HUES48 (cell line): ENCODE measurements around the gene ZNF469.

Experiments used
- H3K27ac ChIP-seq: one replicate; pipeline ENCODE4 v1.7.0; 2013; ENCODE audit warnings: low read depth, low read length, inconsistent platforms
- H3K27me3 ChIP-seq: 2 replicates; pipeline ENCODE4 v1.6.1; 2013; ENCODE audit warnings: mild to moderate bottlenecking, low read length; ENCODE audit not compliant: control insufficient read depth, insufficient read depth
- H3K36me3 ChIP-seq: 2 replicates; pipeline ENCODE4 v1.6.1; 2013; ENCODE audit warnings: low read length; ENCODE audit not compliant: control insufficient read depth, insufficient read depth
- H3K4me1 ChIP-seq: 2 replicates; pipeline ENCODE4 v1.6.1; 2013; ENCODE audit warnings: mild to moderate bottlenecking, low read length; ENCODE audit not compliant: control insufficient read depth, insufficient read depth
- H3K4me3 ChIP-seq: 2 replicates; pipeline ENCODE4 v1.5.1; 2013; ENCODE audit warnings: mild to moderate bottlenecking, low read depth, low read length
- H3K9ac ChIP-seq: 2 replicates; pipeline ENCODE4 v1.6.1; 2013; ENCODE audit warnings: mild to moderate bottlenecking, low read depth, low read length, moderate library complexity
- H3K9me3 ChIP-seq: 2 replicates; pipeline ENCODE4 v1.6.1; 2013; ENCODE audit warnings: low read length; ENCODE audit not compliant: control insufficient read depth, insufficient read depth

The ZNF469 gene

DNA sequence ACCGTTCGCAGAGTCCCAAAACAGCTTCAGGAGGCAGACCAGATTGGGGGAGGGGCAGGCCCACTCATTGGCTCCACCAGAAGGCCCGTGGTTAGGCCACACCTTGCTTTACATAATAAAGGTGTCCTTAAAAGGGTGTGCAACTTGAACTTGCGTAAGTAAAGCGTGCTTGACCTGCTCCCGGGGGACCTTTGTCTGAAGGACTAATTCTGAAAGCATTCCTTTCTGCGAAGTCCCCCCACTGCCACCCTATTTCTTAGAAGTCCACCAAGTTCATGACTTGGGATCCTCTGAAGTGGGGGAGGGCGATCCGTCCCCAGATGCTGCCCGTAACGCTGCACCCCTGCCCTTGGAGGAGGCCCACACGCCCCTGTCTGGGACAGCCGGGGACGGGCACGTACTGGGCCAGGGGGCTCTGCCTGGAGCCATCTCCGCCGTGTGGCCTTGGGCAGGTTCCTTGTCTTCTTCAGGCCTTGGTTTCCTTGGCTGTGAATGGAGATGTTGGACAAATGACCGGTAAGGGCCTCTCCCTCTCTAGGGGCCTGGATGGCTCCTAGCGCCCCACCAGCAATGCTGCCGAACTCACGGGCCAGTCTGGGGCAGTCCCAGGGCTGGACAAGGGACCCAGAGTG is 823 bp upstream of the ZNF469 start:
- H3K27ac ChIP-seq, result no peak overlapping the region

DNA sequence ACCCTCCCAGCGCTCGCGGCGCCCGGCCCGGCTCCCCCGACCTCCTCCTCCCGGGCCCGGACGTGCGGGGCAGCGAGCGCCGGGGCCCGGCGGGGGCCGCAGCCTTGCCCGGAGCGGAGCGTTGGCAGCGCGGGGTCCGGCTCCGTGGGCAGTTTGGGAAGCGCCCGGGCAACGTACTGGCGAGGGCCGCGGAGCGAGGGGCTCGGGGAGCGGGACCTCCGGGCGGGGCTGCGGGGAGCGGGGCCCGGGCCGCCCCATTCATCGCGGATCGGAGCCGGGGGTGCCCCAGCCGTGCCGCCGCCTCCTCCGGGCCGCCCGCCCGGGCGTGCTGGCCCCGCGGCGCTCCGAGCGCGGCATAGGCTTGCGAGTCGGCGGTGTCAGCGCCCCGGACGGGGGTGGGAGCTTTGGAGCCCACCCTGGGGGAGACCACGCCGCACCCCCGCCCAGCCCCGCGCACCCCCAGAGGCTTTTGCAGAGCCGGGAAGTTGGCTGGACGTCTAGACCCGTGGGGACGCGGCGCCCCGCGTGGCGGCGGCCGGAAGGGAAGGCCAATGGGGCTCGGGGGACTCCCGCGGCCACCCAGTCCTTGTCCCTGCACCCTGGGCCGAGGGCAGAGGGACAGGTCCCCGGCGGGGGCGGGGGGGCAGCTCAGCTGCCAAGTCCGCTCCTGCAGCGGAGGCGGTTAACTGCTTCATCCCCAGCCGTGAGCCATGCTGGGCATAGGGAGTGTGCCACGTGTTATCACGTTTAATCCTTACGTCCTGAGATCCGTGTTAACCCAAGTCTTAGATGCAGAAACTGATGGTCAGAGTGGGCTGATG is 852 bp downstream of the ZNF469 start:
- Histone ChIP-seq H3K9me3 (no peaks in the 10 kb centered on the region), H3K9ac (no peak overlapping the region), H3K36me3 (no peaks in the 10 kb centered on the region), H3K4me1 (peaks cover 20% of the 10 kb centered on the region), H3K27ac (no peak overlapping the region), H3K27me3 (peaks cover 49% of the 10 kb centered on the region), H3K4me3 (peak overlapping the region; percentile 52)

More for the DNA sequence above, 823 bp upstream of the ZNF469 start:
- Histone ChIP-seq H3K9ac (no peak overlapping the region), H3K4me3 (0 out of 2 replicates have a peak overlapping the region, but pooled peaks have one; percentile 52), H3K36me3 (no peaks in the 10 kb centered on the region), H3K27me3 (peaks cover 49% of the 10 kb centered on the region), H3K4me1 (peaks cover 20% of the 10 kb centered on the region), H3K9me3 (no peaks in the 10 kb centered on the region)

DNA sequence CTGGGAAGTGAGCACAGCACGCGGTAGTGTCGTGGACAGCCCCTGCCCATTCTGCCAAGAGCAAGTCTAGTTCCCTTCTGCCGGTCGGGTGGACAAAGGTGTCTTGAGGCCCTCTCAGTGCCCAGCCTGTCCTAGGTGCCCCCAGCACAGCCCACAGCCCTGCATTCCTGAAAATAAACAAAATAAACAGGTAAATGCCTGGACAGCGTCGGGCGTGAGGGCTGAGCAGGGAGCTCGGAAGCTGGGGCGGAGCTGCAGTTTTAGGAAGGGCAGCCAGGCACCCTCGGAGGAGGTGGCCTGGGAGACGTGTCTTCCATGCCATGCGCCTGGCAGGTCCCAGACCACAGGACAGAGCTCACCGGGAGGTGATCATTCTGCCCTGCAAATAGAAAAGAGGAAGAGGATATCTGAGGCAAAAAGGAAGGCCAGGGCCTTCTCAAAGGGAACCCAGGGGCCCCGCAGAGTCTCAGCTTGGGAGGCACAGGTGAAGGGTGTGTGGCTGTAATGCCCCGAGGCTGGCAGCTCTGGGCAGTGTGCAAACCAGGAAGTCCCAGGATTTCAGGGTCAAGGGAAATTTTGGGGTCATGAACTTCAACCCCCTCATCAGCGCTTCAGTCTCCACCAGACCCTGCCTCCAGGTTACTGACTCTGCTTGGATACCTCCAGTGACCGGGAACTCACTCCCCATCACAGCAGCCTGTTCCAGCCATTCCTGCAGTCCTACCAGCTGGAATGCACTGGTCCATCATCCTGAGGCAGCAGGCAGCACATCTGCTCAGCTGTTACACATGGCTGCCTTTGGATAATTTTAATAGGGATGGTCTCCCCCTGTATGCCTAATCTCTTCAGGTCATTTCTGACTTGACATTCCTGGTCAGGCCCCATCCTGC is 1.7 kb downstream of the ZNF469 start:
- Histone ChIP-seq H3K9me3 (no peaks in the 10 kb centered on the region), H3K4me3 (peak overlapping the region; percentile 52; the same call in 1 of the 2 replicates), H3K36me3 (no peaks in the 10 kb centered on the region), H3K4me1 (peaks cover 20% of the 10 kb centered on the region), H3K9ac (no peak overlapping the region), H3K27ac (no peak overlapping the region), H3K27me3 (peaks cover 49% of the 10 kb centered on the region)

DNA sequence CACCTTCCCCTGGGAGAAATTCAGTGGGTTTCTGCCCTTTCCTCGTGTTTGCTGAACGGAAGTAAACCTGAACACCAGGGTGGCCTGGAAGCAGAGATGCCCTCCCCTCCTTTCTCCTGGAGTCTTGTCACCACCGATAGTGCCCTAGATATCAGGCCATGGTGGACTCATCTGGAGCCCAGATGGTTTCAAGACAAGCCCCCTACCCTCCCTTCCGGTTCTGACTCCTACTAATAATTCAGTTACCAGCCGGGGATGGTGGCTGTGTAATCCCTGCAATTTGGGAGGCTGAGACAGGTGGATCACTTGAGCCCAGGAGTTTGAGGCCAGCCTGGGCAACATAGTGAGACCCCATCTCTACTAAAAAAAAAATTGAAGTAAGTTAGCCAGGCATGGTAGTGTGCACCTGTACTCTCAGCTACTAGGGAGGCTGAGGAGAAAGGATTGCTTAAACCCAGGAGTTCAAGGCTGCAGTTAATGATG is 2.4 kb downstream of the ZNF469 start:
- Histone ChIP-seq H3K27me3 (peaks cover 49% of the 10 kb centered on the region), H3K9me3 (no peaks in the 10 kb centered on the region), H3K9ac (no peak overlapping the region), H3K27ac (no peak overlapping the region), H3K36me3 (no peaks in the 10 kb centered on the region), H3K4me3 (no peak overlapping the region), H3K4me1 (peaks cover 20% of the 10 kb centered on the region)

DNA sequence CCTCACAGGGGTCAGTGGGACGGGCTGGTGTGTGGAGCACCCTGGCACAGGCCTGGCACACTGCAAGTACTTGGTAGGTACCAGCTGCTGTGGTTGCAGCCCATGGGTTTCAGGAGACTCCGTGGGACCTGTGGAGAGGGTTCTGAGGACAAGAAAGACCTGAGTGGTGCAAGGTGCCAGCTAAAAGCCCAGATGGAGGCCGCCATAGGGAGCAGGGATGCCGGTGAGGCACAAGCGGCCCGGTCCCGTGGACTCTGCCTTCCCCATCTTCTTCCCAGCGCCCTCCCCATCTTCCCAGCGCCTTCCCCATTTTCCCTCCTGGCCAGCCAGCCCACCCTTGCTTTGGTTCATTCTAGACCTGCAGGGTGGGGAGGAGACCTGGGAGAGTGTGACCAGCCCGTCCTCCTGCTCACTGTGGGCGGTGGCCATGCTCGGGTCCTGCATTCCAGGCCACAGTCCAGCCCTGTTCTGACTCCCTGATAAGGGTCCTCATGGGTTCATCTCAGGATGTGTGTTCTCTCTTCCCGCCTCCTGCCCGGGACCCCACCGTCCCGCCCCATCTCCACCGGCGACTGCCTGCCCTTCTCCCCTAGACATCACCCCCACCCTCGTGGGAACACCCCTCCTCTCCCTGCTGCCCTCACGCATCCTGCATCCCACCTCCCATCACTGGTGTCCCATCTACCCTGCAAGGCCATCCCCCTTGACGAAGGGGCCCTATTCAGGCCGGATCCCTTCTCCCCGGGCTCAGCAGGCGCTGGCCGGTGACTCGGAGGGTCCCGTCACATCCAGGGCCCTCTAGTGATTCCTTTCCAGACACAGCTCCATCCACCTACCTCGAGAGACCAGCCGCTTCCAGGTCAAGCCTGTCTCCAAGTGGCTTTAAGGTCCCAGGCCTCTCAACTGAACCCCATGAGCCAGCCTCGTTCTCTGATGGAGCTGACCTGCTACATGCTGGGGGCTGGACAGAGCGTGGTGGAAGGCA is 3.4 kb downstream of the ZNF469 start:
- Histone ChIP-seq H3K4me3 (no peak overlapping the region), H3K4me1 (peaks cover 20% of the 10 kb centered on the region), H3K27me3 (peaks cover 48% of the 10 kb centered on the region), H3K9me3 (no peaks in the 10 kb centered on the region), H3K9ac (no peak overlapping the region), H3K36me3 (no peaks in the 10 kb centered on the region), H3K27ac (no peak overlapping the region)

DNA sequence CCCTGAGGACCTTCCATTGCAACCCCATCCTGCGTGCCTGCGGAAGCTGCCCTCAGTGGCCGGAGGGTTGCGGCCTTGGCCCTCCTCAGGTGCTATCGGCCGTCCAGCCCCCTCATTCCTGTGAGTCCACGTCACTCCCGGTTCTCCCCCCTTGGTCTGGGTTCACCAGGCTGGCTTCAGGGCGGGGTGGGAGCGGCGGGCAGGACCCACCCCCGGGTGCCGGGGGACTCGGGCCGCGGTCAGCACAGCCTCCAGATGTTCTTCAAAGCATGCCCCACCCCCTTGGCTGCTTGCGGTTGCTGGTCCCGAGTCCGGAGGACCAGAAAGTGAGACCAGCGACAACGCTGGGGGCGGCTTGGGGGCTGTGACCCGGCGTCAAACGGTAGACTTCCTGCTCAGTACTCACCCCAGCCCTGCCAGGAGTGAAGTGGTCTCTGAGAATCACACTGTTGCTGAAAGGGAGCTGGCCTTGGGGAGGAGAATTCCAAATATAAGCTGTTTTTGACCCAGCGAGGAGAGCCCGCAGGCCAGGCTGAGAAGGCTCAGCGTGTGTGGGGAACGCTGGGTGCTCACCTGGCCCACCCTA is 4.5 kb downstream of the ZNF469 start:
- Histone ChIP-seq H3K4me3 (no peak overlapping the region), H3K9me3 (no peaks in the 10 kb centered on the region), H3K27ac (no peak overlapping the region), H3K27me3 (peaks cover 36% of the 10 kb centered on the region), H3K9ac (no peak overlapping the region), H3K4me1 (peaks cover 9% of the 10 kb centered on the region), H3K36me3 (no peaks in the 10 kb centered on the region)

DNA sequence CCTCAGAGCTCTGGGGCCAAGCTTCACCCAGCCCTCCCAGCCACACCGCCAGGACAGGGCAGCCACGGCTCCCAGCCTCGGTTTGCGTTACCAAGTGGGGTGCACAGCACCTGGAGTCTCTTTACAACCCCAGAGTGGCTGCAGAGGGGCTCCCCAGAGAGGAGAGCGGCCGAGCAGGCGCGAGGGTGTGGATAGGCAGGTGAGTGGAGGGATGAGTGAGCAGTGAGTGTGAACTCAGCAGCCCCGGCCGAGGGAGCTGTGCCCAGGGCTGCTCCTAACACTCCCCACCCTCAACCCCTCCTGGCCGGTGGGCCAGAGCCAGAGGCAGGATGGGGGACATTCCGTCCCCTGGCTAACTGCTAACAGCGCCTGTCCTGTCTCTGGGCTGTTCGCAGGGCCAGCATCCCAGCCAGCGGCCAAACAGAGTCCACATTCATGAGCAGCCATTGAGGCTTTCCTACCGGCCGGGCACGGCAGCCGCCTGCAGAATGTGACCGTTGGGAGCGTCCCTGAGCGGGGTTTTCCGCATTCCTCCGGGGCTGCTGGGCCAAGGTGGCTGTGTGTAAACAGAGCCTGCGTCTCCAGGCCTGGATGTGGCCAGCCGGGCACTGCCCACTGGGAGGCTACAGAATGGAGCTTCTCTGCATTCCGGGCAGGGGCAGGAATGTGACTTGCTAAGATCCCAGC is 5.3 kb downstream of the ZNF469 start:
- Histone ChIP-seq H3K9me3 (no peaks in the 10 kb centered on the region), H3K27ac (no peak overlapping the region), H3K36me3 (no peaks in the 10 kb centered on the region), H3K9ac (no peak overlapping the region), H3K27me3 (peaks cover 29% of the 10 kb centered on the region), H3K4me3 (no peak overlapping the region), H3K4me1 (peaks cover 4% of the 10 kb centered on the region; the same call in 1 of the 2 replicates)

DNA sequence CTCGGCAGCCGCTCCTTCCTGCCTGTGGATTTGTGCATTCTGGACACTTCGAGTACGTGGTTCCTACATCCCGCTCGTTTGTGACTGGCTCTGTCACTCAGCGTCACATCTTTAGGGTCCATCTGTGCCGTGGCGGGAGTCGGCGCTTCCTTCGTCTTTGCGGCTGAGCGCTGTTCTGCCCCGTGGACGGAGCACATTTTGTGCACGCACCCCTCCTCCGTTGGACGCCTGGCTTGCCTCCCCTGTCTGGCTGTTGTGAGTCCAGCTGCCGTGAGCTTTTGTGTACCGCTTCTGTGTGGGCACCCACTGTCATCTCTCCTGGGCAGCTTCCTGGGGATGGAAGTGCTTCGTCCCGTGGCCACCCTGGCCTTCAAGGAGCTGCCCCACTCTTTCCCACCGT is 6.4 kb downstream of the ZNF469 start:
- Histone ChIP-seq H3K4me3 (no peak overlapping the region), H3K9me3 (no peaks in the 10 kb centered on the region), H3K36me3 (no peaks in the 10 kb centered on the region), H3K27me3 (peaks cover 18% of the 10 kb centered on the region), H3K4me1 (peaks cover under 1% of the 10 kb centered on the region; the same call in 1 of the 2 replicates), H3K27ac (no peak overlapping the region), H3K9ac (no peak overlapping the region)

DNA sequence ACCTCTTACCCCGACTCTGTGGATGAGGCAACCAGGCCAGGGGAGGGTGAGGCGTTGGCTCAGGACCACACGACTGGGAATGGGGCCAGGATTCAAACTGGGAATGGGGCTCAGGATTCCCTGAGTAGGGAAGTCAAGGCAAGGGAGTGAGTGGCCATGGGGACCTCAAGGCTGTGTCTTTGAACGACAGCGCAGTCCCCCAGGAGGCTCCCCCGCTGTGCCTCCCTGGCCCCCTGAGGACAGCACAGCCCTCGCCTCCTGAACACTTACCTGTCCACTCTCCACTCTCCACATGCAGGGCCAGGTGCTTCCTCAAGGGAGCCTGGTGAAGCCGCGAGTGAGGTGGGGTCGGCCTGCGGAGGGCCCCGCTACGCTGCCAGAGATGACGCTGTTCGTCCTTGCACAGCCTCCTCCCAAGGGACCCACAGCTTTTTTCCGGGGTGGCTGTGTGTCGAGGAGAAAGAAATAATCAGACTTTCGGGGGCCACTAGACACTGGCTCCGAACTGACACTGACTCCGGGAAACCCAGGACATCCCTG is 6.9 kb downstream of the ZNF469 start:
- Histone ChIP-seq H3K4me3 (no peak overlapping the region), H3K27ac (no peak overlapping the region), H3K9ac (no peak overlapping the region), H3K36me3 (no peaks in the 10 kb centered on the region), H3K27me3 (peaks cover 13% of the 10 kb centered on the region), H3K4me1 (no peaks in the 10 kb centered on the region), H3K9me3 (no peaks in the 10 kb centered on the region)
